HepG2 (cell line): ENCODE results near the gene GMPPA. TPM values are rescaled to one million over a fixed set of nuclear protein-coding genes. Genes with fewer than 3 reads are reported as not detected.

ENCODE experiments used
- ATAC-seq: fragments of 200-7000 bp; cut with Tn5 transposase; 3 replicates; pipeline ENCODE4 v1.9.1; 2020; ENCODE audit warnings: mild to moderate bottlenecking, moderate library complexity
- BruUV-seq: library from RNA; stranded (reverse); fragments of 400-500 nt; replicated peaks from 2 replicates; lab custom pipeline; 2021; lab: Mats Ljungman, UMichigan
- CTCF ChIA-PET: fragments of 300-600 bp; formaldehyde crosslinking; extraction: SDS; loops from one replicate; lab custom pipeline; 2021; ENCODE audit warnings: low total read pairs, inconsistent platforms, low intra/inter-chr PET ratio; lab: Yijun Ruan, JAX
- POLR2A ChIA-PET: fragments of 350-600 bp; sonication (Branson Sonifier 250); formaldehyde crosslinking; loops from one replicate; lab custom pipeline; 2020; ENCODE audit warnings: antibody characterized with exemption, inconsistent platforms; lab: Yijun Ruan, JAX
- DNase-seq: peaks from one replicate; pipeline ENCODE4 v3.0.0-alpha.2; 2015; ENCODE audit warnings: low spot score
- FAIRE-seq: peaks from 3 replicates; lab custom pipeline; 2011; peaks lifted over from hg19 to GRCh38; lab: Jason Lieb, UNC
- H2AFZ ChIP-seq: one replicate; pipeline ENCODE4 v1.6.1; 2011; ENCODE audit warnings: low read length, inconsistent platforms
- H3K27ac ChIP-seq: fragments of 300-600 bp; 3 replicates; pipeline ENCODE4 v1.8.0; 2011; ENCODE audit warnings: mixed run types, mild to moderate bottlenecking, mixed read lengths, low read length, inconsistent platforms; ENCODE audit not compliant: insufficient read depth; ENCODE audit errors: extremely low read length
- H3K27me3 ChIP-seq, 2 experiments: fragments of 200-600 bp in 1 of 2; 2 replicates in 1 of 2; 3 replicates in 1 of 2; pipeline versions ENCODE4 v1.6.0 to v1.8.0; 2011; ENCODE audit warnings: low read length in 2 of 2, mild to moderate bottlenecking in 2 of 2, moderate library complexity in 2 of 2, inconsistent platforms in 1 of 2; ENCODE audit not compliant: insufficient read depth in 2 of 2, control insufficient read depth in 1 of 2
- H3K36me3 ChIP-seq, 2 experiments: fragments of 200-600 bp in 1 of 2; replicated peaks in 1 of 2; 2 replicates in 1 of 2; 3 replicates in 1 of 2; pipeline versions ENCODE4 v1.5.1 to v1.8.0; 2011; ENCODE audit warnings: low read length in 2 of 2, inconsistent platforms in 1 of 2; ENCODE audit not compliant: insufficient read depth in 2 of 2, control insufficient read depth in 1 of 2
- H3K4me1 ChIP-seq: 2 replicates; pipeline ENCODE4 v1.5.1; 2012; ENCODE audit warnings: low read length, inconsistent platforms; ENCODE audit not compliant: insufficient read depth
- H3K4me2 ChIP-seq: 2 replicates; pipeline ENCODE4 v1.6.0; 2011; ENCODE audit warnings: low read depth, low read length, inconsistent platforms
- H3K4me3 ChIP-seq, 3 experiments: fragments of 200-600 bp in 1 of 3; sonication (generic), shearing (Covaris generic) in 1 of 3; replicated peaks in 1 of 3; 2 replicates each; pipeline ENCODE4 v1.5.1; 2011 to 2016; ENCODE audit warnings: low read length in 3 of 3, inconsistent platforms in 2 of 3, low read depth in 2 of 3, mild to moderate bottlenecking in 2 of 3, control low read depth in 1 of 3, mixed read lengths in 1 of 3; ENCODE audit not compliant: insufficient read depth in 1 of 3
- H3K79me2 ChIP-seq: one replicate; pipeline ENCODE4 v1.6.1; 2011; ENCODE audit warnings: low read length, inconsistent platforms; ENCODE audit not compliant: insufficient read depth
- H3K9ac ChIP-seq: 2 replicates; pipeline ENCODE4 v1.6.0; 2011; ENCODE audit warnings: mild to moderate bottlenecking, low read depth, low read length, inconsistent platforms; ENCODE audit not compliant: insufficient read depth
- H3K9me3 ChIP-seq: 2 replicates; pipeline ENCODE4 v1.5.1; 2012; ENCODE audit warnings: mild to moderate bottlenecking, low read length
- H4K20me1 ChIP-seq: 2 replicates; pipeline ENCODE4 v1.6.0; 2011; ENCODE audit warnings: inconsistent platforms, mild to moderate bottlenecking, low read length, moderate library complexity; ENCODE audit not compliant: insufficient read depth
- CCAR2 ChIP-seq: fragments of 200-400 bp; formaldehyde crosslinking; optimal IDR thresholded peaks from 2 replicates; pipeline ENCODE3; 2018; ENCODE audit warnings: low read depth, mild to moderate bottlenecking, low read length, moderate library complexity
- EHMT2 ChIP-seq: fragments of 200-600 bp; sonication (generic); IDR thresholded peaks from 2 replicates; pipeline ENCODE4 v1.7.0; 2017; ENCODE audit warnings: antibody characterized with exemption, low read depth, low read length, borderline replicate concordance
- FOXC1 ChIP-seq: sonication (generic); formaldehyde crosslinking; IDR thresholded peaks from 2 replicates; pipeline ENCODE4 v1.8.0; 2022; ENCODE audit warnings: mild to moderate bottlenecking, missing genetic modification reagents, borderline replicate concordance
- JARID2 ChIP-seq: sonication (generic); formaldehyde crosslinking; IDR thresholded peaks from 2 replicates; pipeline ENCODE4 v1.8.1; 2023; ENCODE audit warnings: missing genetic modification reagents, inconsistent platforms; ENCODE audit not compliant: insufficient replicate concordance
- JDP2 ChIP-seq: sonication (generic); formaldehyde crosslinking; IDR thresholded peaks from 2 replicates; pipeline ENCODE4 v1.8.1; 2022; ENCODE audit warnings: missing genetic modification reagents, borderline replicate concordance
- KDM5B ChIP-seq: sonication (generic); formaldehyde crosslinking; IDR thresholded peaks from 2 replicates; pipeline ENCODE4 v1.4.0; 2020; ENCODE audit warnings: missing genetic modification reagents, mild to moderate bottlenecking, borderline replicate concordance
- KLF11 ChIP-seq: IDR thresholded peaks from 2 replicates; pipeline ENCODE4 v1.6.1; 2016; ENCODE audit warnings: missing compliant biosample characterization
- MXD4 ChIP-seq: IDR thresholded peaks from 2 replicates; pipeline ENCODE4 v1.6.1; 2016; ENCODE audit warnings: mild to moderate bottlenecking, missing biosample characterization, missing genetic modification reagents
- SMARCE1 ChIP-seq: fragments of 450-650 bp; IDR thresholded peaks from 2 replicates; pipeline ENCODE4 v1.6.1; 2017; ENCODE audit warnings: borderline replicate concordance
- SRSF9 ChIP-seq: fragments of 200-400 bp; formaldehyde crosslinking; IDR thresholded peaks from 2 replicates; pipeline ENCODE4 v1.6.1; 2018; ENCODE audit warnings: borderline replicate concordance, mild to moderate bottlenecking, low read depth, low read length; ENCODE audit not compliant: insufficient read depth, poor library complexity, severe bottlenecking
- ZNF570 ChIP-seq: sonication (generic); formaldehyde crosslinking; IDR thresholded peaks from 2 replicates; pipeline ENCODE4 v1.4.0; 2020; ENCODE audit warnings: mild to moderate bottlenecking, missing genetic modification reagents, borderline replicate concordance
- WGBS: methylation state at CpG from one replicate; pipeline ENCODE4 v1.1.6; 2017; ENCODE audit warnings: low lambda C conversion rate; 5-methylcytosine and 5-hydroxymethylcytosine counted together
- in situ Hi-C: cut with HindIII; loops from 2 replicates; pipeline ENCODE4 v1.10.0; 2017; ENCODE audit warnings: low pct_unique_long_range_greater_than_20kb; ENCODE audit not compliant: extremely low pct_ligation_motif_present
- intact Hi-C: fragments of 100-400 bp; cut with micrococcal nuclease; formaldehyde crosslinking; loops from one replicate; pipeline ENCODE4 v1.10.0; 2022; ENCODE audit not compliant: unreplicated experiment
- polyA plus RNA-seq, 8 experiments: library from polyadenylated mRNA; depleted of rRNA in 3 of 8; stranded (reverse) in 7 of 8; unstranded in 1 of 8; fragments of >200 nt; fragmentation: Illumina TruSeq in 4 of 8; extraction: Trizol in 4 of 8; gene quantifications; 2 replicates each; pipeline versions ENCODE4 v1.2.1 to v1.2.3, GENCODE V29; 2011 to 2016; ENCODE audit warnings: low read depth in 4 of 8, missing spikeins in 1 of 8, mixed read lengths in 1 of 8; ENCODE audit not compliant: insufficient read depth in 1 of 8
- total RNA-seq, 5 experiments: library from RNA; depleted of rRNA; stranded (reverse); fragments of >200 nt; fragmentation: Illumina TruSeq; extraction: Trizol; gene quantifications; 2 replicates each; pipeline ENCODE4 v1.2.3, GENCODE V29; 2016; ENCODE audit warnings: low read depth in 1 of 5
- TF ChIP-seq, protein P1 (sequence below): sonication (generic); formaldehyde crosslinking; conservative IDR thresholded peaks from 2 replicates; pipeline ENCODE4 v1.4.0; 2020; ENCODE audit warnings: missing genetic modification reagents
- TF ChIP-seq, protein P2 (sequence below): sonication (generic); formaldehyde crosslinking; IDR thresholded peaks from 2 replicates; pipeline ENCODE4 v1.5.0; 2020; ENCODE audit warnings: mild to moderate bottlenecking, missing genetic modification reagents, borderline replicate concordance
- TF ChIP-seq, protein P3 (sequence below): sonication (generic); formaldehyde crosslinking; IDR thresholded peaks from 2 replicates; pipeline ENCODE4 v1.5.0; 2020; ENCODE audit warnings: missing genetic modification reagents, mild to moderate bottlenecking, borderline replicate concordance
- TF ChIP-seq, protein P4 (sequence below): sonication (generic); formaldehyde crosslinking; IDR thresholded peaks from 2 replicates; pipeline ENCODE4 v1.5.1; 2020; ENCODE audit warnings: missing genetic modification reagents, mild to moderate bottlenecking, borderline replicate concordance

The GMPPA gene
- total and polyA plus RNA-seq, 2 of the 13 experiments (the other 11 are each of a cell fraction or from before 2014, with no cell fraction given) = 81.1 to 106 TPM

DNA sequence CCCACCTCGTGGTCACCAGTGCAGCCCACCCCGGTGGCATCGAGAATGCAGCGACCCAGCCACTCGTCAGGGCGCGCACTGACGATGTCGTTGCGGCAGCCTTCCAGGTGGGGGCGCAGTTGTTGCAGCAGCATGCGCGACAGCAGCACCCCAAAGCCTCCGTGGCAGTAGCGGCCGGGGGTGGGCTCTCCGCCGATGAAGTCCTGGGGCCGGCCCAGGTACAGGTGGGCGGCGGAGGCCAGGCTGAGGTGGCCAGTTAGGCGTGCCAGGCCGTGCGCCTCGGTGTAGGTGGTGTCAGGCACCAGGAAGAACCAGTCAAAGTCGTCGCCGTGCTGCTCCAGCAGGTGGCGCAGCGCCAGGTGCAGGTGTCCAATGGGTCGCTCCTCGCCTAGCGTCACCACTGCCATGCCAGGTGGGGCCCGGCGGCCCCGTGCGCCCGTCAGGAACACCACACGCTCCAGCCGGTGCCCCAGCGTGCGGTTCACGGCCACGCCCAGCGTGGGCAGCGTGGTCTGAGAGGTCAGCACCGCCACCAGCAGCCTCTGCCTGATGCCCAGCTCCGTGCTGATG is 43.0 kb downstream of the GMPPA start:
- BruUV-seq = no TSS peak
- H3K27ac ChIP-seq = no peak overlapping the region
- WGBS = 38% methylated on average over 36 of the region's 48 CpGs
- no peaks in the 10 kb centered on the region for H3K9me3 ChIP-seq
- peak overlapping the region; percentile 84; the same call in 1 of the 2 replicates for H3K9ac ChIP-seq
- H2AFZ ChIP-seq = no peak overlapping the region
- peak overlapping the region; percentile 90 for H3K4me2 ChIP-seq
- ChIA-PET POLR2A (interaction anchor here (0.6 to 3.9 kb wide), 3 partner anchors 19 to 56 kb away, joined by 3 to 44 read pairs (median 5); partner anchors contain the start of genes OBSL1 and STK11IP), CTCF (interaction anchor here (0.8 to 5.3 kb wide), 11 partner anchors 9 to 148 kb away, joined by 3 to 127 read pairs (median 8); partner anchors contain the start of gene STK11IP)
- H3K27me3 ChIP-seq = peaks cover 0 to 3% of the 10 kb centered on the region in 2 experiments; a peak in 3 of 5 replicates
- peak; percentile 23 for ATAC-seq
- peaks cover 32% of the 10 kb centered on the region for H3K79me2 ChIP-seq
- in situ Hi-C loops = loop anchor here (5.0 kb wide), 1 partner anchor 101 kb away; no protein-coding TSS in a partner anchor
- peak; percentile 82 for DNase-seq
- H3K4me1 ChIP-seq = peaks cover 63% of the 10 kb centered on the region
- peaks cover 15 to 27% of the 10 kb centered on the region in 2 experiments for H3K36me3 ChIP-seq
- peak; percentile 72 for FAIRE-seq
- intact Hi-C loops = loop anchor here (1.0 to 2.0 kb wide), 3 partner anchors 19 to 148 kb away; no protein-coding TSS in a partner anchor
- H3K4me3 ChIP-seq = peak overlapping the region; percentile 87 to 90 (median 89); a peak in 5 of 6 replicates
- H4K20me1 ChIP-seq = peaks cover 50% of the 10 kb centered on the region
- TF ChIP-seq EHMT2 = no peak
- peak; percentile 81 for TF ChIP-seq MXD4 (CRISPR knock-in tag)
- no peak; the same call in none of the 2 replicates for TF ChIP-seq KDM5B
- TF ChIP-seq ZNF570 (CRISPR knock-in tag) = no peak
- TF ChIP-seq JDP2 = no peak
- TF ChIP-seq JARID2 (CRISPR knock-in tag) = no peak
- no peak for TF ChIP-seq KLF11 (CRISPR knock-in tag)
- TF ChIP-seq, protein P1, sequence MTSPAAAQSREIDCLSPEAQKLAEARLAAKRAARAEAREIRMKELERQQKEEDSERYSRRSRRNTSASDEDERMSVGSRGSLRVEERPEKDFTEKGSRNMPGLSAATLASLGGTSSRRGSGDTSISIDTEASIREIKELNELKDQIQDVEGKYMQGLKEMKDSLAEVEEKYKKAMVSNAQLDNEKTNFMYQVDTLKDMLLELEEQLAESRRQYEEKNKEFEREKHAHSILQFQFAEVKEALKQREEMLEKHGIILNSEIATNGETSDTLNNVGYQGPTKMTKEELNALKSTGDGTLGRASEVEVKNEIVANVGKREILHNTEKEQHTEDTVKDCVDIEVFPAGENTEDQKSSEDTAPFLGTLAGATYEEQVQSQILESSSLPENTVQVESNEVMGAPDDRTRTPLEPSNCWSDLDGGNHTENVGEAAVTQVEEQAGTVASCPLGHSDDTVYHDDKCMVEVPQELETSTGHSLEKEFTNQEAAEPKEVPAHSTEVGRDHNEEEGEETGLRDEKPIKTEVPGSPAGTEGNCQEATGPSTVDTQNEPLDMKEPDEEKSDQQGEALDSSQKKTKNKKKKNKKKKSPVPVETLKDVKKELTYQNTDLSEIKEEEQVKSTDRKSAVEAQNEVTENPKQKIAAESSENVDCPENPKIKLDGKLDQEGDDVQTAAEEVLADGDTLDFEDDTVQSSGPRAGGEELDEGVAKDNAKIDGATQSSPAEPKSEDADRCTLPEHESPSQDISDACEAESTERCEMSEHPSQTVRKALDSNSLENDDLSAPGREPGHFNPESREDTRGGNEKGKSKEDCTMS = no peak
- TF ChIP-seq SMARCE1 = no peak
- TF ChIP-seq, protein P2, sequence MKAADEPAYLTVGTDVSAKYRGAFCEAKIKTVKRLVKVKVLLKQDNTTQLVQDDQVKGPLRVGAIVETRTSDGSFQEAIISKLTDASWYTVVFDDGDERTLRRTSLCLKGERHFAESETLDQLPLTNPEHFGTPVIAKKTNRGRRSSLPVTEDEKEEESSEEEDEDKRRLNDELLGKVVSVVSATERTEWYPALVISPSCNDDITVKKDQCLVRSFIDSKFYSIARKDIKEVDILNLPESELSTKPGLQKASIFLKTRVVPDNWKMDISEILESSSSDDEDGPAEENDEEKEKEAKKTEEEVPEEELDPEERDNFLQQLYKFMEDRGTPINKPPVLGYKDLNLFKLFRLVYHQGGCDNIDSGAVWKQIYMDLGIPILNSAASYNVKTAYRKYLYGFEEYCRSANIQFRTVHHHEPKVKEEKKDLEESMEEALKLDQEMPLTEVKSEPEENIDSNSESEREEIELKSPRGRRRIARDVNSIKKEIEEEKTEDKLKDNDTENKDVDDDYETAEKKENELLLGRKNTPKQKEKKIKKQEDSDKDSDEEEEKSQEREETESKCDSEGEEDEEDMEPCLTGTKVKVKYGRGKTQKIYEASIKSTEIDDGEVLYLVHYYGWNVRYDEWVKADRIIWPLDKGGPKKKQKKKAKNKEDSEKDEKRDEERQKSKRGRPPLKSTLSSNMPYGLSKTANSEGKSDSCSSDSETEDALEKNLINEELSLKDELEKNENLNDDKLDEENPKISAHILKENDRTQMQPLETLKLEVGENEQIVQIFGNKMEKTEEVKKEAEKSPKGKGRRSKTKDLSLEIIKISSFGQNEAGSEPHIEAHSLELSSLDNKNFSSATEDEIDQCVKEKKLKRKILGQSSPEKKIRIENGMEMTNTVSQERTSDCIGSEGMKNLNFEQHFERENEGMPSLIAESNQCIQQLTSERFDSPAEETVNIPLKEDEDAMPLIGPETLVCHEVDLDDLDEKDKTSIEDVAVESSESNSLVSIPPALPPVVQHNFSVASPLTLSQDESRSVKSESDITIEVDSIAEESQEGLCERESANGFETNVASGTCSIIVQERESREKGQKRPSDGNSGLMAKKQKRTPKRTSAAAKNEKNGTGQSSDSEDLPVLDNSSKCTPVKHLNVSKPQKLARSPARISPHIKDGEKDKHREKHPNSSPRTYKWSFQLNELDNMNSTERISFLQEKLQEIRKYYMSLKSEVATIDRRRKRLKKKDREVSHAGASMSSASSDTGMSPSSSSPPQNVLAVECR (CRISPR knock-in tag) = peak; percentile 94
- TF ChIP-seq SRSF9 = no peak
- TF ChIP-seq, protein P3, sequence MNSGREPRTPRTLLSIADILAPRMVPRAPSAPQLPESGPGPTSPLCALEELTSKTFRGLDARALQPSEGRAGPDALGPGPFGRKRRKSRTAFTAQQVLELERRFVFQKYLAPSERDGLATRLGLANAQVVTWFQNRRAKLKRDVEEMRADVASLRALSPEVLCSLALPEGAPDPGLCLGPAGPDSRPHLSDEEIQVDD (CRISPR knock-in tag) = peak; percentile 87
- peak; percentile 89 for TF ChIP-seq FOXC1 (CRISPR knock-in tag)
- no peak for TF ChIP-seq CCAR2
- TF ChIP-seq, protein P4, sequence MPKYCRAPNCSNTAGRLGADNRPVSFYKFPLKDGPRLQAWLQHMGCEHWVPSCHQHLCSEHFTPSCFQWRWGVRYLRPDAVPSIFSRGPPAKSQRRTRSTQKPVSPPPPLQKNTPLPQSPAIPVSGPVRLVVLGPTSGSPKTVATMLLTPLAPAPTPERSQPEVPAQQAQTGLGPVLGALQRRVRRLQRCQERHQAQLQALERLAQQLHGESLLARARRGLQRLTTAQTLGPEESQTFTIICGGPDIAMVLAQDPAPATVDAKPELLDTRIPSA (CRISPR knock-in tag) = no peak
